ENCODE data around the gene MPP3. TPM values are rescaled to one million over a fixed set of nuclear protein-coding genes. Genes with fewer than 3 reads are reported as not detected.

MPP3 gene, protein sequence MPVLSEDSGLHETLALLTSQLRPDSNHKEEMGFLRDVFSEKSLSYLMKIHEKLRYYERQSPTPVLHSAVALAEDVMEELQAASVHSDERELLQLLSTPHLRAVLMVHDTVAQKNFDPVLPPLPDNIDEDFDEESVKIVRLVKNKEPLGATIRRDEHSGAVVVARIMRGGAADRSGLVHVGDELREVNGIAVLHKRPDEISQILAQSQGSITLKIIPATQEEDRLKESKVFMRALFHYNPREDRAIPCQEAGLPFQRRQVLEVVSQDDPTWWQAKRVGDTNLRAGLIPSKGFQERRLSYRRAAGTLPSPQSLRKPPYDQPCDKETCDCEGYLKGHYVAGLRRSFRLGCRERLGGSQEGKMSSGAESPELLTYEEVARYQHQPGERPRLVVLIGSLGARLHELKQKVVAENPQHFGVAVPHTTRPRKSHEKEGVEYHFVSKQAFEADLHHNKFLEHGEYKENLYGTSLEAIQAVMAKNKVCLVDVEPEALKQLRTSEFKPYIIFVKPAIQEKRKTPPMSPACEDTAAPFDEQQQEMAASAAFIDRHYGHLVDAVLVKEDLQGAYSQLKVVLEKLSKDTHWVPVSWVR
- total RNA-seq (2022; extraction: Qiagen RNA extraction), result 15.0 to 19.4 TPM (median 16.5 TPM) in 5 replicates

GRCh38 chr17:43832976-43833829 lies at the start of gene MPP3:
Gene MPP3 (minus strand): TSS chr17:43833146. CDS start chr17:43831906, 1,240 bp downstream.

GRCh38 chr17:43846963-43847371 lies 14.0 kb upstream of the MPP3 start, which contains the start of gene CD300LG:
Gene CD300LG (plus strand): TSS chr17:43847176. CDS start chr17:43847217, 41 bp downstream.

DNA sequence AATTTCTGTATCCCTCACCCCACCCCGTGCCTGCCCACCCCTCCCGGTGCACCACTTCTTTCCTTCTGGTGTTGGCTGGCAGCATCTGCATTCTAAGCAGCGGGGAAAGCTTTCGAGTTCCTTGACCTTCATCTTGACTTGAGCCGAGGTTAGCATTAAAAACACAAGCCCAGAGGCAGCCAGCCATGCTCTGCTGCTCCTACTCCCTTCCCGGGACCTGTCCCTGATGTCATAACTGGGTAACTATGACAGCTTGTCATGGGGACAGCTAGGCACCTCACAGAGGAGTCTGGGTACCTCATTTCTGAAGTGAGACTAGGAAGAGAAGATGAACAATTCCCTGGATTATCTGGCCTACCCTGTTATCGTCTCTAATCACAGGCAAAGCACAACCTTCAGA lies 52.8 kb downstream of the MPP3 start, which contains the start of gene CFAP97D1:
CFAP97D1 (plus strand) TSS at position 301 of the 400 bp plus-strand sequence; CDS start at position 329, 28 bp downstream.

GRCh38 chr17:43778337-43779144 lies 54.4 kb downstream of the MPP3 start, which contains the start of gene DUSP3:
Gene DUSP3 (minus strand): TSS chr17:43778977. CDS start chr17:43778924, 53 bp downstream.

GRCh38 chr17:43758497-43759174 lies 74.3 kb downstream of the MPP3 start, which contains the start of gene SOST:
Gene SOST (minus strand): TSS chr17:43758791. CDS start chr17:43758741, 50 bp downstream.

Other genes with a start within 250 kb of the MPP3 start
- not detected in 5 replicates for gene MEOX1, start 171.2 kb downstream of the MPP3 start, total RNA-seq (2022; extraction: Qiagen RNA extraction)
- gene SOST, start 74.4 kb downstream of the MPP3 start, total RNA-seq (2022; extraction: Qiagen RNA extraction), result not detected in 5 replicates
- gene DUSP3, start 54.2 kb downstream of the MPP3 start, total RNA-seq (2022; extraction: Qiagen RNA extraction), result 57.1 to 63.4 TPM (median 61.1 TPM) in 5 replicates
- gene CFAP97D1, start 52.7 kb downstream of the MPP3 start, total RNA-seq (2022; extraction: Qiagen RNA extraction), result not detected in 5 replicates
- not detected in 5 replicates for gene CD300LG, start 14.0 kb upstream of the MPP3 start, total RNA-seq (2022; extraction: Qiagen RNA extraction)
- 1.1 to 1.8 TPM (median 1.3 TPM) in 5 replicates for gene MPP2, start 74.4 kb upstream of the MPP3 start, total RNA-seq (2022; extraction: Qiagen RNA extraction)
- not detected in 5 replicates for gene PPY, start 109.3 kb upstream of the MPP3 start, total RNA-seq (2022; extraction: Qiagen RNA extraction)
- gene PYY, start 120.8 kb upstream of the MPP3 start, total RNA-seq (2022; extraction: Qiagen RNA extraction), result not detected in 5 replicates
- gene NAGS, start 171.5 kb upstream of the MPP3 start, total RNA-seq (2022; extraction: Qiagen RNA extraction), result 0.77 to 1.5 TPM (median 1.1 TPM) in 5 replicates
- gene TMEM101, start 181.8 kb upstream of the MPP3 start, total RNA-seq (2022; extraction: Qiagen RNA extraction), result 25.1 to 33.0 TPM (median 30.8 TPM) in 5 replicates
- gene LSM12, start 233.5 kb upstream of the MPP3 start, total RNA-seq (2022; extraction: Qiagen RNA extraction), result 50.1 to 55.9 TPM (median 51.9 TPM) in 5 replicates
- 117 to 181 TPM (median 160 TPM) in 5 replicates for gene G6PC3, start 237.6 kb upstream of the MPP3 start, total RNA-seq (2022; extraction: Qiagen RNA extraction)

Measured in A549 treated with Mapracorat at 1 μM for 4 hours (cell line).